HG03196 (cell line): ENCODE measurements around the gene SGTA.

Source experiments
- ATAC-seq: cut with Tn5 transposase; IDR thresholded peaks from one replicate; pipeline ENCODE4 v1.9.1; 2021; ENCODE audit not compliant: unreplicated experiment

SGTA gene

GRCh38 chr19:2774083-2774679 lies 8.9 kb downstream of the SGTA start:
- ATAC-seq = no peak

DNA sequence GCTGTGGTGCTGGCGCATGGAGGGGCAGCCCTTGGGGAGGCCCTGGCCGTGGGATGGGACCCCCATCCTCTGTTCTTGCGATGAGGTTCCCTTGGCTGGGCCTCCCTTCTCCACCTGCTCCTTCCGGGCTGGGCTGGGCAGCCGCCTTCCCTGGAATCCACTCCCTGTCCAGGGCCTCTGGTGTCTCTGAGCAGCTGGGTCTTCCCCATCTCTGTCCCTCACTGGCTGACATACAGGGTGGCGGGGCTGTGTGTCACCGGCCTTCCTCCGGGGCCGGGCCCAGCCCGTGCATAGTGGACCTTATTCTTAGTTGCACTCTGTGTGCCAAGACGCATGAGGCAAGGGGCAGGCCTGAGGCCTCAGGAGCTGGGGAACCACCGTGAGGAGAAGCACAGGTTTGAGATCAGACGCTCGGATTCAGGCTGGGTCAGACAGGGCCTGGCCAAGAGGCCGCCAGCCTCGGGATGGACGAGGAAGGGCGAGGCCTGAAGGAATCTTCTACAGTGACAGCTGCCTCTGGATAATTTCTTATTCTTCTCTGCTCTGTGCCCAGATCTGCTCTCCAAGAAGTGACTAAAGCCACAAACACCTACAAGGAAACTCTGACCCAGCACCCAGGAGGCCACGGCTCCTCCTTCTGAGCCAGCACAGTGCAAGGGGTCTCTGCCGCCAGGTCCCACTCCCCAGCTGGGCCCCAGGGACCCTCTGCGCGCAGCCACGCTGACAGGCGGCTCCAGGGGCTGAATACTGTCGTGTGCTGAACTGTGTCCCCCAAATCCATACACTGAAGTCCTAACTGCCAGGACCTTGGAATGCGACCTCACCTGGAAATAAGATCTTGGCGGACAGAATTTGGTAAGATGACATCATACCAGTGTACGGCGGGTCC lies 11.0 kb downstream of the SGTA start:
- no peak for ATAC-seq

DNA sequence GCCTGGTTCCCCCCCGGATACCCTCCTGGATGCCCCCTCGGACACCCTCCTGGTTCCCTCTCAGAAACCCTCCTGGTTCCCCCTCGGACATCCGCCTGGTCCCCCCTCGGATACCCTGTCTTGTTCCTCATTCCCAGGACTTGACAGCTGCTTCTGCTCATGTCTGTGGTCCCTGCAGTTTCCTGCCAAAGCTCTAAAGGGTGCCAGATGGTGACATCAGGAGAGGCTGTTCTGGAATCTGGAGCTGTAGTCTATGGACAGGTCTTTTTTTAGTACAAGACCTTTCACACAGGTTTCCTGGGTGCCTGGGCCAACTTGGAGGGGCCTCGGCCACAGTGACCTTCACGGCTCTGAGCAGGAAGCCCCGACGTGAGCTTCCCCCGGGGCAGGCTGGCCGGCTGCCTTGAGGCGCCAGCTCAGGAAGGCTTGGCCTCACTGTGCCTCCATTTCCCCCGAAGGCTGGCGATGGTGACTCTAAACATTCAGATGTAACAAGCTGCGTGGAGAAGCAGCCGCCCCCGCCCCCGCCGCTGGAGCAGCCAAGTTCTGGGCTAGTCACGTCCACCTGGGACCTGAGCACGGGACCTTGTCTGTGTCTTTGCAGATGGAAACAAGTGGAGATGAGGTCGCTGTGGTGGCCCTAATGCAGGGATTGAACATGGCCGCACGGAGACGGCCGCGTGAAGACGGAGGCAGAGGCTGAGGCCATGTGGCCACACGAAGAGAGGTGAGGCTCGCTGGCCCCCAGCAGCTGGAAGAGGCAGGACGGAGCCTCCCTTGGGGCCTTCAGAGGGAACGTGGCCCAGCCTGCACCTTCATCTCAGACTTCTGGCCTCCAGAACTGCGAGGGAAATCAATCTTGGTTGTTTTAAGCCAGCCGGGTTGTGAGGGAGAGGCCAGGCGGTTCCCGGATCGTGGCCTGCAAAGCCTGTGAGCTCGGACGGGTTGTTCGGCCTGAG lies 12.7 kb downstream of the SGTA start:
- ATAC-seq = no peak

DNA sequence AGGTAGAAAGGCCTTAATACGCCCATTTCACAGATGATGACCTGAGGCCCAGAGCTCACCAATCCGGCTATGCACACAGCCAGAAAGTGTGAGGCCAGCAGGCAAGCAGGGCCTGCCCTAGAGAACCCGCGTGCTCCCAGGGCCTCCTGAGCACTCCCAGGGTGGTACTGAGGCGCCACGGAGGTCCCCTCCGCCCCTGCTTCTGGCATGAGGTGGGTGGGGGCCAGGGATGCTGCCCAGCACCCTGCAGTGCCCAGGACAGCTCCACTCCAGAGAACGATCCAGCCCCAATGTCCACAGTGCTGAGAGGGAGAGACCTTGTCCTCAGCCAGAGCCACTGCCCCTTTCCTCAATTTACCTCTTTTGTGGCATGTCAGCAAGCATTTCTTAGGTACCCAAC lies 13.9 kb downstream of the SGTA start:
- ATAC-seq = no peak

- no peak for ATAC-seq
Observed at GRCh38 chr19:2768365-2769132, 14.5 kb downstream of the SGTA start.

DNA sequence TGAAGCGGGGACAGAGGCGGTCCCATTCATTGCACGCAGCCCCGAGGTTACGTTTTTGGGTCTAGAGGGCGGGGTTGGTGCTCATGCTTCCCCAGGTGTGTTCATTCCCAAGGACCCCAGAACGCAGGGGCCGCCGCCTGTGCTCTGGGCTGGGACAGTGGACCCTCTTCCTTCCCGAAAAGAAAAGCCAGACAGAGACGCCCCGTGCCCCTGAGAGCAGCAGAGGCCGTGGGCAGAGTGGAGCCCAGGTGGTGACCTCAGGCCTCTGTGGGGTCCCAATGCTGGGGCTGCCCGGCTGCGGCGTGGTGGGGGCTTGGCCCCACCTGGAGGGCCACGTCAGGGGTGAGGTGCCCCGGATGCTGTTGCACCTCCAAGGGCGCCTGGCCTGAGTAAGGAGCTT lies 15.4 kb downstream of the SGTA start:
- no peak for ATAC-seq

GRCh38 chr19:2766594-2767372 lies 16.3 kb downstream of the SGTA start:
- ATAC-seq = no peak

- ATAC-seq = no peak
Observed at GRCh38 chr19:2765376-2765775, 17.7 kb downstream of the SGTA start.

GRCh38 chr19:2764945-2765344 lies 18.1 kb downstream of the SGTA start:
- no peak for ATAC-seq

GRCh38 chr19:2763687-2764086 lies 19.4 kb downstream of the SGTA start:
- no peak for ATAC-seq

DNA sequence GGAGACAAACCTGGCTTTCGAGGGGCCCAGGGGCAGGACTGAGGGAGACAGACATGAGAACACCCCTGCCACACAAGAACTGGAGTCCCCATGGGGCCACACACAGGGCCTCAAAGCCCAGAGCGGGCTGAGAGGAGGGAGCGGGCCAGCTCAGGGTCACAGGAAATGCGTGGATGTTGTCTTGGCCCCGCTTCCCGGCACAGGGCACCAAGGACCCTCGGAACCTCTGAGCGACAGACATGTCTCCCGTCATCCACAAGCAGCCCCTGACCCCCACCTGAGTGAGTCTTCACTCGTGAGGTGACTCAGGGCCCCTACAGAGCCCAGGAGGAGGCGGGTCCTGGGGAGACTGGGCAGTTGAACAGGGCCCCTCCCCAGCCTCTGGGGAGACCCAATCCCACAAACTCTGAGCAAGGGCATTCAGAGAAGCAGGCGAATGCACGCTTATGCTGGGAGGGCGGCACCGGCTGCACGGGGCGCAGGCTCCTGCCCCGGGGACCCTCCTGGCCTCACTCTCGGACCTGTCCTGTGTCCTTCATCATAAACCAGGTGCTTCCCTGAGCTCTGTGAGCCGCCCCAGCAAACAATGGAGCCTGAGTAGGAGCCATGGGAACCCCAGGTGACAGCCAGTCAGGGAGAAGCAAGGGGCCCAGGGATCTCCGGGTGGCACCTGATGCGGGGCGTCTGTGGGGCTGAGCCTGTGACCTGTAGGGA lies 20.1 kb downstream of the SGTA start:
- no peak for ATAC-seq

DNA sequence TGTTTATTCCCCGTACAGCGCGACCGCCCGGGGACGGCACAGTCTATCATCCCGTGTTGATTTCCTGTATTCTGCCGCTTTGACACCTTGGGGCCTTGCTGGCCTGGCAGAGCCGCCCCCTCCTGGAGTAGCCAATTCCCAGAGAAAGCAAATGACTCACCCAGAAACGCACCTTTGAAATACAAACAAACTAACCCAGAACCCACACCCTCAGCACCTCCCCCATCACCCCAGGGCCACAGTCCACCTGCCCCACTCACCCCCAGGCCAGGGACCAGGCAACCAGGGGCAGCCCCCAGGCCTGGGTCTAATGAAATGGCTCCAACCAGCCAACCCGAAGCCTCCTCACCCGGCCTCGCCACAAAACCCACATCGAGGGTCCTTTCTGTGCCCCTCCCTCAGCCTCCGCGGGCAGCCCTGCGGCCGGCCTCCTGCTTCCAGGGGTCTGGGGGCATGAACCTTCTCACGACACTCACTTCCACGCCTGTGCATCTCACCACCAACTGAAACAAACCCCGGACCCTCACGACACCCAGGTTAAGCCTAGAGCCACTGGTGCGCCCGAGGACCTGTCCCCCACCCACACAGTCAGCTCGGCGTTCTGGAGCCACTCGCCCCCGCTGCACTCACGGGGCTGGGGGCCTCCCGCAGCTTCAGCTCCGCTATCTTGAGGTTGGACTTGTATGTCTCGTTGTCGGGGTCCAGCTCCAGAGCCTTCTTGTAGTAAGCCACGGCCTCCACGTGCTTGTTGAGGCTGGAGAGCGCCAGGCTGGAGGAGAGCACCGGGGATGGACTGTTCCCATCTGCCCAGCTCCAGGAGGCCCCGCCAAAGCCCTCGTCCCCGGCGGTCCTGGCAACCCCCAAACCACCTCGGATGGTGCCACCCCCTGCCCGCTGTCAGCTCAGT lies 20.9 kb downstream of the SGTA start:
- no peak for ATAC-seq

DNA sequence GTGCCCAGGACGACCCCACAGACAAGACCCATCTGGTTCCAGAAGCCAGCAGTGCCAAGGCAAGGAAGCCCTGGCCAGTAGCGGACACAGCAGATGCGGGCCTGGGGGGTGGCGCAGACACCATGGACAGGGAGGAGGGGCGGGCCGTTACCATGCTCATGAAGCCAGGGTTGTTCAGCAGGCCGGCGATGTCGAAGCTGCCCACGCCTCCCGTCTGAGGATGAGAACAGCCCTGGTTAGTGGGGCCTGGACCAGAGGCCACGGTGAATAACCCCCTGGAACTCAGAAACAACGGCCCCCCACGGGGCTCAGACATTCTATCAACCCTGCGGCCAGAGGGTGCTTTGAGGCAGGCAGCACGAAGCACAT lies 21.8 kb downstream of the SGTA start:
- ATAC-seq = no peak

DNA sequence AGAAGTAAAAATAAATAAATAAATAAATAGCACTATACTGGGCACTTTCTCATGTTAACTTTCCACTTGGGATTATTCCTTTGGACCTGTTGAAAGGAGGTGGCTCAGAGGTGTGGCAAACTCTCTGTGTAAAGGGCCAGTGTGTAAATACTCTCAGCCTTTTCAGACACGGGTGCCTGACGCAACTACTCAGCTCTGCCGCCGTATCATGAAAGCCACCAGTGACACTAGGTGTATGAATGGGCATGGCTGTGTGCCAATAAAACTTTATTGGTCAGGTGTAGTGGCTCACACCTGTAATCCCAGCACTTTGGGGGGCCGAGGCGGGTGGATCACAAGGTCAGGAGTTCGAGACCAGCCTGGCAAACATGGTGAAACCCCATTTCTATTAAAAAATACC lies 23.1 kb downstream of the SGTA start:
- ATAC-seq = no peak

GRCh38 chr19:2759362-2759761 lies 23.7 kb downstream of the SGTA start:
- no peak for ATAC-seq

GRCh38 chr19:2758601-2759313 lies 24.3 kb downstream of the SGTA start:
- ATAC-seq = no peak

DNA sequence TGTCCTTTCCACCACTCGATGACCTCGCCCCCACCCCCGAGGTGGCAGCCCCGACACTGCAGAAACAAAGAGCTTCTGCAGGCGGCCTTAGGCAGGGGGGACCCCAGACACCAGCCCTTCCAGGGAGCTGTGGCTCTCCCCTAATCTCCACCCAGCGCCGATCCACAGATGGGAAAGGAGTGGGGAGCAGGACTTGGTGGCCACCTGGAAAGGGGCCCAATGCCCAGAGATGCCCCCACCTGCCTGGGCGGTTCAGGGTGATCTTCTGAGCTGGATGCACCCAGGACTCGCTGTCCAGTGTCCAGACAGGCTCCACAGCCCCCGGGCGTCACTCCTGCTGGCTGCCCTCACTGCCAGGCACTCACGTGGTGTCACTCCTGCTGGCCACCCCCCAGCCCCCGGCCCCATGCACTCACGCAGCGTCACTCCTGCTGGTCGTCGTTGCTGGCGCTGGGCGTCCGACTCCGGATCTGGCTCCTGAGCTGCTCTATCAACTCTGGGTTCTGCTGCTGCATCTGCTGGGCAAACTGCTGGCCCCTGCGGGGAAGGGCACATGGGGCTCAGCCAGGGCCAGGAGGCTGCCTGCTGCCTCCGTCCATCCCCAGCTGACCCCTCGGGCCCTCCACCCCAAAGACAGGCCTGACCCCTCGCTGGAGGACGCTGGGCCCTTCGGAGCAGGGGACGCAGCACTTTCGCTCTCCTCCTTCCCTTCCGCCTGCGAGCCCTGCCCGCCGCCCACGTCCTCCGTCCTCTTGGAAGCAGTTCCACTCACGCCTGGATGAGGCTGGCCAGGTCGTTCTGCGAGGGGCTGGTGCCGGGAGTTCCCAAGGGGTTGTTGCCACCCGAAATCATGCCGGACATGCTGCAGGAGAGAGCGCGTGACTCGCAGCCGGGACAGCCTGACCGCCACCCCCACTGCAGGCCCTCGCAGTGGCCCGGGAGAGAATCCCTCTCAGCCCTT lies 25.9 kb downstream of the SGTA start:
- no peak for ATAC-seq
